ENCODE data around the gene SENP1. TPM values are rescaled to one million over a fixed set of nuclear protein-coding genes. Genes with fewer than 3 reads are reported as not detected.

The SENP1 gene
- total RNA-seq, 1 donor from 2014 or later: 15.1 TPM

DNA sequence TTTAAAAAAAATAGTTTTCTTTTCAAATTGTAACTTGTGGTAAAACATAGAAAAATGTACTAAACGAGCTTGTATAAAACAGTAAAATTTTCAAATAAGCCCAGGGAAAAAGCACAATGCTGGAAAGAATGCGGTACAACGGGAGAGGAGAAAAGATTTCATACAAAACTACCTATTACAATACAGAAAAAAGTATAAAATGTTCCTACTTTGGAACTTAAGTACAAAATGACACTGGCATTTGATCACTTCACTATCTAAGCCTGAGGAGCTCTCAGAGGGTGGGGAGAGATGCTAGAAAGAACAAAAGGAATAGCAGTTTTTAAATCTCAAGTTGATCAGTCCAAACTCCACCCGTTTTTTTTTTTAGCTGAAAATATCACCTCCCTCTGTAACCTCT lies 62.1 kb downstream of the SENP1 start:
- Histone ChIP-seq H3K36me3 (ENCODE audit: control insufficient read depth in 3 of 3, insufficient read depth in 3 of 3, low read length in 3 of 3) (peaks cover 14 to 43% (median 27%) of the 10 kb centered on the region in 3 donors), H3K4me3 (ENCODE audit: low read length in 3 of 3) (no peak overlapping the region), H3K9ac (ENCODE audit: low read depth in 1 of 3, low read length in 3 of 3) (no peak overlapping the region), H3K27me3 (ENCODE audit: control insufficient read depth in 3 of 3, insufficient read depth in 3 of 3, low read length in 3 of 3) (no peaks in the 10 kb centered on the region), H3K27ac (ENCODE audit: low read depth, low read length) (no peak overlapping the region), H3K9me3 (ENCODE audit: control insufficient read depth in 3 of 3, low read length in 3 of 3) (no peaks in the 10 kb centered on the region), H3K4me1 (ENCODE audit: control insufficient read depth in 3 of 3, insufficient read depth in 3 of 3, low read length in 3 of 3) (no peaks in the 10 kb centered on the region)

DNA sequence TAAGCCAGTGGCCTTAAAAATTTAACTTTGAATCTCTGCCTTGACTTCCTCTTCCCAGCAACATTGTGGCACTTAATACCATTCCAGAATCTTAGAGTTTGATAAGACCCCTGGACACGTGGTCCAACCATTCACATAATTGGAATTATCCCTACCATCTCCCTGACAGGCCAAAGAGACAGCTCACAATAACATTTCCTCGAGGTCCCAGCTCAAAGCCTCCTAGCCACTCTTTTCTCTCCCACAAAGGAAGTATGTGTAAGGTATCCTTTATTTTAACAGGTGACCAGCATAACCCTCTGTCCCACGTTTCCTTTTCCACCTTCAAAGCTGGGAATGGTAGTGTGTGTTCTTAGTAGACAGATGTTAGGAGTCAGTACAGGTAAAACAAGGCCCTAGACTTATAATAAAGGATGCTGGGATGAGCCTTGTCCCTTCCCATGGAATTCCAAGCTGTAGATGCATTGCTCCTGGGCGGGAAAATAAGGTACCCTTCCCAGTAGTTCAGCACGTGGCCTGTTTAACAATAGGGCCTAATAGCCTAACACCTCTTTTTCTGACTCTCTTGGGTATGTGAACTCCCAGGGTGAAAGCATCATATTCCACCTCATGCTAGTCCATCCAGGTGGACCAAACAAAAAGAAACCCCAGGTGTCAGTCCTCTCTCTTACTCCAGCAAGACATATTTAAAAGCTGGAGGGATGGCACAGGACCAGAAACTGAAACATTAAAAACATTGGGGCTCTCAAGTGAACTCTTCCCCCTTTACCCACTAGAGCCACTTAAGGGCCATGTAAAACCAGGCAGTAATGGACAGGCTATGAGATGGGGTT lies 64.1 kb downstream of the SENP1 start:
- H3K9me3 ChIP-seq (ENCODE audit: control insufficient read depth in 3 of 3, low read length in 3 of 3): no peaks in the 10 kb centered on the region
- no peak overlapping the region for H3K9ac ChIP-seq (ENCODE audit: low read depth in 1 of 3, low read length in 3 of 3)
- peaks cover 0 to 2% (median 0%) of the 10 kb centered on the region in 3 donors for H3K4me1 ChIP-seq (ENCODE audit: control insufficient read depth in 3 of 3, insufficient read depth in 3 of 3, low read length in 3 of 3)
- no peak overlapping the region for H3K4me3 ChIP-seq (ENCODE audit: low read length in 3 of 3)
- peaks cover 0 to 5% (median 0%) of the 10 kb centered on the region in 3 donors for H3K27me3 ChIP-seq (ENCODE audit: control insufficient read depth in 3 of 3, insufficient read depth in 3 of 3, low read length in 3 of 3)
- no peak overlapping the region for H3K27ac ChIP-seq (ENCODE audit: low read depth, low read length)
- peaks cover 10 to 24% (median 21%) of the 10 kb centered on the region in 3 donors for H3K36me3 ChIP-seq (ENCODE audit: control insufficient read depth in 3 of 3, insufficient read depth in 3 of 3, low read length in 3 of 3)

DNA sequence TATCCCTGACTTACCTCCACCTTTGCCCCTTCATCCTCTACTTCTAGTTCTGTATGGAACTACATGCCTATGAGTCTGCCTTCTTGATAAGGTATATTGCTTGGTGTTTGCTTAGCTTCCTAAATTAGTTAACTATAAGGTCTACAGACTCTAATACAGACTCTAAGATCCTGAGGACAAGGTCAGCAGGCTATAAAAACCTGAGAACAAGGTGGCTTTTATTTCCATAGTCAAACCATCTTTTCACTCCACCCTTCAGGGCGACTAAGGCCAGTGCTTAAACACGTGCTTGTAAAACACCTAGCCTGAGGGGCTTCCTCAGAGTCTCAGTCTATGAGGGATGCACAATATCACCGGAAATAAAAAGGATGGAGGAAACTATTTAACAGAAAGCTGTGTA lies 65.5 kb downstream of the SENP1 start:
- no peaks in the 10 kb centered on the region for H3K9me3 ChIP-seq (ENCODE audit: control insufficient read depth in 3 of 3, low read length in 3 of 3)
- no peak overlapping the region for H3K9ac ChIP-seq (ENCODE audit: low read depth in 1 of 3, low read length in 3 of 3)
- H3K27me3 ChIP-seq (ENCODE audit: control insufficient read depth in 3 of 3, insufficient read depth in 3 of 3, low read length in 3 of 3): peaks cover 0 to 5% (median 0%) of the 10 kb centered on the region in 3 donors
- no peak overlapping the region for H3K4me3 ChIP-seq (ENCODE audit: low read length in 3 of 3)
- H3K4me1 ChIP-seq (ENCODE audit: control insufficient read depth in 3 of 3, insufficient read depth in 3 of 3, low read length in 3 of 3): peaks cover 0 to 2% (median 0%) of the 10 kb centered on the region in 3 donors
- no peak overlapping the region for H3K27ac ChIP-seq (ENCODE audit: low read depth, low read length)
- H3K36me3 ChIP-seq (ENCODE audit: control insufficient read depth in 3 of 3, insufficient read depth in 3 of 3, low read length in 3 of 3): peaks cover 10 to 11% (median 11%) of the 10 kb centered on the region in 3 donors

DNA sequence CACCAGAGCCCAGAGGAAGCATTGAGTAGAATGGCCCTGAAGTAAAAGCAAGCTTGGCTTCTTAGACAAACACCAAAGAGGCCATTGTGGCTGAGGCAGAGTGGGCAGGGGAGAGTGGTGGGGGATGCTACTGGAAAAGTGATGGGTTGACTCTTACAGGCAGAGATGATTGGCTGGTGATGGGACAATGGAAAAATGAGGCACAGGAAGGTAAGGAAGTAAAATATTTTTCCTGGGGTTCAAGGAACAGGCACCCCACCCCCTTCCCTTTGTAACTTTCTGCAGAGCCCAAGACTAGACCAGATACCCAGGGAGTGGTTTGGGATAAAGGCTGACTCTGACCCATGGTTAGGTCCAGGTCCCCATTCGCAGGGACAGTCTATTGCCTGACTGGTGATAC lies 66.7 kb downstream of the SENP1 start:
- Histone ChIP-seq H3K9me3 (ENCODE audit: control insufficient read depth in 3 of 3, low read length in 3 of 3) (no peaks in the 10 kb centered on the region), H3K4me1 (ENCODE audit: control insufficient read depth in 3 of 3, insufficient read depth in 3 of 3, low read length in 3 of 3) (peaks cover 0 to 2% (median 0%) of the 10 kb centered on the region in 3 donors), H3K36me3 (ENCODE audit: control insufficient read depth in 3 of 3, insufficient read depth in 3 of 3, low read length in 3 of 3) (no peaks in the 10 kb centered on the region), H3K4me3 (ENCODE audit: low read length in 3 of 3) (no peak overlapping the region), H3K9ac (ENCODE audit: low read depth in 1 of 3, low read length in 3 of 3) (no peak overlapping the region), H3K27me3 (ENCODE audit: control insufficient read depth in 3 of 3, insufficient read depth in 3 of 3, low read length in 3 of 3) (peaks cover 0 to 8% (median 0%) of the 10 kb centered on the region in 3 donors), H3K27ac (ENCODE audit: low read depth, low read length) (no peak overlapping the region)

DNA sequence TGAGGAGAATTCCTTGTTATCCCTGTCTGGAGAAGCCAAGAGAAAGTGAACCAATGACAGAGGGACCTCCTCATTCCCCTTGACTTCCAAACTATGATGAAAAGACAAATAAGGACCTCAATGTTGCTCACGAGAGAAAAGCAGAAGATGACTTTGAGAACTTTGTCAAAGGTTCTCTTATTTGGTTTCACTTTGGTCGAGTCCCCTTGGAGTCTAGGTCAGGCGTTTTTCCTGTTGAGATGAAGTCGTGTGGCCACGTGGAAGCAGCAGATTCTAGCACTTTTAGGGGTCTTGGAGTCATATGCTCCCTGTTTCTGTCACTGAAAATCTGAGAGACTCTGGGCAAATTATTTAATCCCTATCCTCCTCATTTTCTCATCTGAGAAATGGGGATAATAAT lies 67.8 kb downstream of the SENP1 start:
- Histone ChIP-seq H3K4me3 (ENCODE audit: low read length in 3 of 3) (no peak overlapping the region), H3K36me3 (ENCODE audit: control insufficient read depth in 3 of 3, insufficient read depth in 3 of 3, low read length in 3 of 3) (no peaks in the 10 kb centered on the region), H3K9ac (ENCODE audit: low read depth in 1 of 3, low read length in 3 of 3) (no peak overlapping the region)

DNA sequence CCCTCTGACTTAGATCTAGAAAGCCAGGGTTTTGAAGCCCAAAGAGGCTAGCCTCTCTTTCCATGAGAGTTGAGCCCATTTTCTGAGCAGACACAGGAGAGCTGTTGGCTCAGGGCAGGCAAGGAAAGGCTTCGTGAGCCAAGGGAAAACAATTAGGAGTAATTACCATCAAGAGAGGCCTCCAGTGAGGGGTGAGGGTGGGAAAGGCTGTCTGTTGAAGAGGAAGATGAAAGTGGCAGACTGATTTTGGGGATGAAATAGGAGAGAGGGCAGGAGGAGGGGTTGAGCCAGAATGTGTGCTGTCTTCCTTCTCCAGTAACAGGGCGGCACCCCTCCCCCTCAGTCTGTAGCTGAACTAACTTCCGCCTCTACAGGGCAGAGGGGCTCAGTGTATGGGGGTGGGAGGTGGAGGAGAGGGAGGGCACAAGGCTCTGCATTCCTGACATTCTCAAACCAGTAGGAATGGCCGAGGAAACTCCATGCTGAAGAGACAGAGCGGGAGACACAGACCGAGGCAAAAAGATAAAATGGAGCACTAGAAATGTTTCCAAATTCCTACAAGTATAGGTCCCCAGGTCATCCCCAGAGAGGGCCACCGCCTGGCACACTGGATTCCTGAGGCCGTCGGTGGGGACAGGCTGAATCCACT lies 68.5 kb downstream of the SENP1 start:
- peaks cover 0 to 8% (median 0%) of the 10 kb centered on the region in 3 donors for H3K27me3 ChIP-seq (ENCODE audit: control insufficient read depth in 3 of 3, insufficient read depth in 3 of 3, low read length in 3 of 3)
- H3K36me3 ChIP-seq (ENCODE audit: control insufficient read depth in 3 of 3, insufficient read depth in 3 of 3, low read length in 3 of 3): no peaks in the 10 kb centered on the region
- no peak overlapping the region for H3K9ac ChIP-seq (ENCODE audit: low read depth in 1 of 3, low read length in 3 of 3)
- no peaks in the 10 kb centered on the region for H3K9me3 ChIP-seq (ENCODE audit: control insufficient read depth in 3 of 3, low read length in 3 of 3)
- H3K27ac ChIP-seq (ENCODE audit: low read depth, low read length): no peak overlapping the region
- H3K4me3 ChIP-seq (ENCODE audit: low read length in 3 of 3): no peak overlapping the region
- peaks cover 0 to 2% (median 0%) of the 10 kb centered on the region in 3 donors for H3K4me1 ChIP-seq (ENCODE audit: control insufficient read depth in 3 of 3, insufficient read depth in 3 of 3, low read length in 3 of 3)

More for the DNA sequence above, 67.8 kb downstream of the SENP1 start:
- Histone ChIP-seq H3K27ac (ENCODE audit: low read depth, low read length) (no peak overlapping the region), H3K27me3 (ENCODE audit: control insufficient read depth in 3 of 3, insufficient read depth in 3 of 3, low read length in 3 of 3) (peaks cover 0 to 8% (median 0%) of the 10 kb centered on the region in 3 donors), H3K4me1 (ENCODE audit: control insufficient read depth in 3 of 3, insufficient read depth in 3 of 3, low read length in 3 of 3) (peaks cover 0 to 2% (median 0%) of the 10 kb centered on the region in 3 donors), H3K9me3 (ENCODE audit: control insufficient read depth in 3 of 3, low read length in 3 of 3) (no peaks in the 10 kb centered on the region)

DNA sequence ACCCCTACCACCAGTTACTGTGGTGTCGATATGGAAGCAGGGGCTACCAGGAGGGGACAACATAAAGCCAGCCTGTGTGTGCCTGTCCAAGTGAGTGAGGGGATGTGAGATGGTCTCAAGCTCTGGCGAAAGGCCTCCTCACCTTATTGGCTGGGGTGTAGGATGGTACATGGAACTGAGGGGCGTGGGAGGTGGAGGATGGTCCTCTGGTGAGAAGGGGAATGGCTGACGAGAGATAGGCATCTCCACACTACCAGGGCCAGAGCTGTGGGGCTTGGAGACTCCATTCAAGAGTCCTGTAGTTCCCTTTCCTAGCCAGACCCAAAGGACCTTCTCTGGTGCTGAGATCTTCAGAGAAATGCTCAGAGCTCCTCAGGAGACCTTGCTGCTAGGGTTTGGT lies 69.1 kb downstream of the SENP1 start:
- Histone ChIP-seq H3K27ac (ENCODE audit: low read depth, low read length) (no peak overlapping the region), H3K36me3 (ENCODE audit: control insufficient read depth in 3 of 3, insufficient read depth in 3 of 3, low read length in 3 of 3) (no peaks in the 10 kb centered on the region), H3K4me3 (ENCODE audit: low read length in 3 of 3) (no peak overlapping the region), H3K4me1 (ENCODE audit: control insufficient read depth in 3 of 3, insufficient read depth in 3 of 3, low read length in 3 of 3) (peaks cover 0 to 2% (median 0%) of the 10 kb centered on the region in 3 donors), H3K9ac (ENCODE audit: low read depth in 1 of 3, low read length in 3 of 3) (no peak overlapping the region), H3K27me3 (ENCODE audit: control insufficient read depth in 3 of 3, insufficient read depth in 3 of 3, low read length in 3 of 3) (peaks cover 0 to 8% (median 0%) of the 10 kb centered on the region in 3 donors), H3K9me3 (ENCODE audit: control insufficient read depth in 3 of 3, low read length in 3 of 3) (no peaks in the 10 kb centered on the region)

DNA sequence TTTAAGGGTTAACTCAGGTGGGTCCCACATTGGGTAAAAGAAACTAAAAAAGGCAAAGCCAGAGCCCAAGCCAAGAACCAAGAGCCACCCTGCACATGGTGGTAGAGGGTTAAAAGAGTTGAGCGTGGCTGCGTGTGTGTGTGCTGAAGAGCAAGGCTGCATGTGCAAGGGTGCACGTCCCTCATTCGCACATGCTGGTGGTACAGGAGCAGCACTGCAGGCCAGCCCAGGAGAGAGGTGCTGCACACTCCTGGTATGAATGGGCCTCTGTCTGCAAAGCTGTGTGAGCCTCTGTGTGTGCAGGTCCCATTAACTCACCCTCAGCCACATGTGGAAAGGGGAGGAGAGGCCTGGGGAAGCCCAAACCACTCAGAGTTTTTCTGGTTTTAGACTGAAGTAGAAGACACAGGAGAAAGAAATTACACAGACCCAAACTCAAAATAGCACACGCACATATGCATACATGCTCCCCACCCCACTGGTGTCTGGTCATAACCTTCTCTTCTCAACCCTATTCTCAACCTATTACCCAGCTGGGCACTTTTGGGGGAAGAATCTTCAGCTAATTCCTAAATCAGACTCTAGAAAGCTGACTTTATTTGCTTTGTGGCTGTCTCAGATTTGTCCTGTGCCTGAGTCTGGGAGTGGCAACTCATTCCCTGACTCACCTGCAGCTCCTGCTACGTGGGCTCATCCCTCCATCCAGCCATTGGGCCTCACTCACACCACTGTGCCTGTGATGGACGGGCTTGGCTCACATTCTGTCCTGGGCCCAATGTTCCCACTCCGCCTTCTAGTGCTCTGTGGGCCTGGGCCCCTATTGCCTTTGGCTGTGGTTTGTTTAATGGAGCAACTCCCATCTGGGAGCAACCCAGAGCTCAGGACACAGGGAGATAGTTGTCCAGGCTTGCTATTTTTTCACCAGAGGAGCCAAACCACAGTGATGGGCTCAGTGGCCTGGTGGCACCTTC lies 70.8 kb downstream of the SENP1 start:
- Histone ChIP-seq H3K4me1 (ENCODE audit: control insufficient read depth in 3 of 3, insufficient read depth in 3 of 3, low read length in 3 of 3) (peaks cover 0 to 4% (median 2%) of the 10 kb centered on the region in 3 donors), H3K27me3 (ENCODE audit: control insufficient read depth in 3 of 3, insufficient read depth in 3 of 3, low read length in 3 of 3) (peaks cover 0 to 8% (median 0%) of the 10 kb centered on the region in 3 donors), H3K9ac (ENCODE audit: low read depth in 1 of 3, low read length in 3 of 3) (no peak overlapping the region), H3K4me3 (ENCODE audit: low read length in 3 of 3) (no peak overlapping the region), H3K27ac (ENCODE audit: low read depth, low read length) (no peak overlapping the region), H3K36me3 (ENCODE audit: control insufficient read depth in 3 of 3, insufficient read depth in 3 of 3, low read length in 3 of 3) (no peaks in the 10 kb centered on the region), H3K9me3 (ENCODE audit: control insufficient read depth in 3 of 3, low read length in 3 of 3) (no peaks in the 10 kb centered on the region)

DNA sequence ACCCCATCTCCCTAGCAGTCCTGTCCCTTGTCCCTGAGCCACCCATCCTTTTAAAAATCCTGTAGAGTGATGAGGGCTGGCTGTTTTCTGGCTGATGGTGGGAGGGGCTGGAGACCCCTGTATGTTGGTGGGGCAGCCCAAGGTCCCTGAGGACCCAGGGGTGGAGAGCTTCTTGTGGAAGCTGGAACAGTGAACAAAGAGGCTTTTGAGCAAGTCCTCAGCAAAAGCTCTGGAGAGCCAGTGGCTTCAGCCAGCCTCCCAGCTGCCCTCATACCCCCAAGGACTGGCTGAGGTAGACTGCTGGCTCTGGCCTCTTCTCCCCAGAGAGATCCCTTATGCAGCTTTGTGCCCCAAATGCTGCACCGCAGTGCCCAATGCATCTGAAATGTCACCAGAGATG lies 72.4 kb downstream of the SENP1 start:
- H3K9ac ChIP-seq (ENCODE audit: low read depth in 1 of 3, low read length in 3 of 3): no peak overlapping the region
- no peak overlapping the region for H3K27ac ChIP-seq (ENCODE audit: low read depth, low read length)
- H3K36me3 ChIP-seq (ENCODE audit: control insufficient read depth in 3 of 3, insufficient read depth in 3 of 3, low read length in 3 of 3): no peaks in the 10 kb centered on the region
- H3K9me3 ChIP-seq (ENCODE audit: control insufficient read depth in 3 of 3, low read length in 3 of 3): no peaks in the 10 kb centered on the region
- peaks cover 0 to 6% (median 0%) of the 10 kb centered on the region in 3 donors for H3K27me3 ChIP-seq (ENCODE audit: control insufficient read depth in 3 of 3, insufficient read depth in 3 of 3, low read length in 3 of 3)
- H3K4me3 ChIP-seq (ENCODE audit: low read length in 3 of 3): no peak overlapping the region
- peaks cover 11 to 20% (median 17%) of the 10 kb centered on the region in 3 donors for H3K4me1 ChIP-seq (ENCODE audit: control insufficient read depth in 3 of 3, insufficient read depth in 3 of 3, low read length in 3 of 3)

Measured in skeletal muscle tissue (tissue), 4 donors.